K562 (cell line): Measurements from ENCODE around the gene FPGS.

Experiments used
- BACH1 ChIP-seq: fragments of 200-800 bp; sonication (Bioruptor generic); IDR thresholded peaks from 2 replicates; pipeline ENCODE4 v1.6.1; 2016; ENCODE audit warnings: missing genetic modification characterization, missing compliant biosample characterization
- GABPA ChIP-seq: fragments of 200-800 bp; sonication (Bioruptor generic); conservative IDR thresholded peaks from 2 replicates; pipeline ENCODE4 v1.6.1; 2016; ENCODE audit warnings: low read depth, missing genetic modification characterization, missing compliant biosample characterization
- NFYB ChIP-seq: IDR thresholded peaks from 2 replicates; pipeline ENCODE4 v1.6.1; 2011; ENCODE audit warnings: mild to moderate bottlenecking, moderate library complexity; ENCODE audit not compliant: insufficient read length; ENCODE audit errors: extremely low read depth
- NONO ChIP-seq, 2 experiments: fragments of 200-400 bp in 1 of 2; fragments of 450-650 bp in 1 of 2; formaldehyde crosslinking in 1 of 2; IDR thresholded peaks; 2 replicates each; pipeline ENCODE4 v1.6.1; 2017; ENCODE audit warnings: low read depth in 2 of 2, mild to moderate bottlenecking in 2 of 2, moderate library complexity in 2 of 2, low read length in 1 of 2
- NR3C1 ChIP-seq: sonication (generic); formaldehyde crosslinking; IDR thresholded peaks from 2 replicates; pipeline ENCODE4 v1.8.1; 2022; ENCODE audit warnings: missing genetic modification reagents
- ZBED1 ChIP-seq: IDR thresholded peaks from 2 replicates; pipeline ENCODE4 v1.6.1; 2014
- TF ChIP-seq, protein P1 (sequence below), 2 experiments: fragments of 450-650 bp; formaldehyde crosslinking in 1 of 2; IDR thresholded peaks; 2 replicates each; pipeline versions ENCODE4 v1.4.0 to v1.6.1; 2014 to 2020; ENCODE audit warnings: mild to moderate bottlenecking in 2 of 2, borderline replicate concordance in 1 of 2, low read depth in 1 of 2
- TF ChIP-seq, protein P2 (sequence below): sonication (generic); formaldehyde crosslinking; IDR thresholded peaks from 2 replicates; pipeline ENCODE4 v1.8.1; 2023; ENCODE audit warnings: mild to moderate bottlenecking, missing genetic modification reagents

DNA sequence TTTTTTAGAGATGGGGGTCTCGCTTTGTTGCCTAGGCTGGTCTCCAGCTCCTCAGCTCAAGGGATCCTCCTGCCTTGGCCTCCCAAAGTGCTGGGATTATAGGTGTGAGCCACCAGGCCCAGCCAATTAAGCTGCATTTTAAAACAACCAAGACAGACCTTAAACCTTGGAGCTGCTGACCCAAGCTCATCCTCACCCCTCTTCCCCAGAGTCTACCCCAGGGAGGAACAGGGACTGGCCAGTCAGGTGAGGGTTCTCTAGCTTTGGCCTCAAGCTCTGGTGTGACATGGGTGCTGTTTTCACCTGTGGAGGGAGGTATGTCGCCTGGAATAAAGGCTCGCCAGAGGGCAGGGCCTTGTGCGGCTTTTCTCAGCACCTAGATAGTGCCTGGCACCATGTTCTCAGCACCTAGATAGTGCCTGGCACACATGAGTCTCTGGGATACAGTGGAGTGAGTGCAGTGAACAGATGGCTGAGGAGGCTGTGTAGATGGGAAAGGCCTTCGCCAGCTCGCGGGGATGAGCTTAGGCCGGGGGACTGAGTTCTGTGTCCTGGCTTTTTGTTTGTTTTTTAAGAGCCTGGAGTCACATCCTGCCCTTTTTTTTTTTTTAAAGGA lies 9.5 kb upstream of the FPGS start:
- TF ChIP-seq, protein P1, sequence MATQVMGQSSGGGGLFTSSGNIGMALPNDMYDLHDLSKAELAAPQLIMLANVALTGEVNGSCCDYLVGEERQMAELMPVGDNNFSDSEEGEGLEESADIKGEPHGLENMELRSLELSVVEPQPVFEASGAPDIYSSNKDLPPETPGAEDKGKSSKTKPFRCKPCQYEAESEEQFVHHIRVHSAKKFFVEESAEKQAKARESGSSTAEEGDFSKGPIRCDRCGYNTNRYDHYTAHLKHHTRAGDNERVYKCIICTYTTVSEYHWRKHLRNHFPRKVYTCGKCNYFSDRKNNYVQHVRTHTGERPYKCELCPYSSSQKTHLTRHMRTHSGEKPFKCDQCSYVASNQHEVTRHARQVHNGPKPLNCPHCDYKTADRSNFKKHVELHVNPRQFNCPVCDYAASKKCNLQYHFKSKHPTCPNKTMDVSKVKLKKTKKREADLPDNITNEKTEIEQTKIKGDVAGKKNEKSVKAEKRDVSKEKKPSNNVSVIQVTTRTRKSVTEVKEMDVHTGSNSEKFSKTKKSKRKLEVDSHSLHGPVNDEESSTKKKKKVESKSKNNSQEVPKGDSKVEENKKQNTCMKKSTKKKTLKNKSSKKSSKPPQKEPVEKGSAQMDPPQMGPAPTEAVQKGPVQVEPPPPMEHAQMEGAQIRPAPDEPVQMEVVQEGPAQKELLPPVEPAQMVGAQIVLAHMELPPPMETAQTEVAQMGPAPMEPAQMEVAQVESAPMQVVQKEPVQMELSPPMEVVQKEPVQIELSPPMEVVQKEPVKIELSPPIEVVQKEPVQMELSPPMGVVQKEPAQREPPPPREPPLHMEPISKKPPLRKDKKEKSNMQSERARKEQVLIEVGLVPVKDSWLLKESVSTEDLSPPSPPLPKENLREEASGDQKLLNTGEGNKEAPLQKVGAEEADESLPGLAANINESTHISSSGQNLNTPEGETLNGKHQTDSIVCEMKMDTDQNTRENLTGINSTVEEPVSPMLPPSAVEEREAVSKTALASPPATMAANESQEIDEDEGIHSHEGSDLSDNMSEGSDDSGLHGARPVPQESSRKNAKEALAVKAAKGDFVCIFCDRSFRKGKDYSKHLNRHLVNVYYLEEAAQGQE (IDR thresholded peaks at IDR 0.05; ENCODE audit: borderline replicate concordance) = no peak
- TF ChIP-seq, protein P1 (CRISPR knock-in tag; IDR thresholded peaks at IDR 0.05; ENCODE audit: low read depth) = no peak
- TF ChIP-seq ZBED1 (no peak), GABPA (tag) (no peak), NONO (IDR thresholded peaks at IDR 0.05; ENCODE audit: low read depth in 2 of 2, low read length in 1 of 2) (no peak), NFYB (no peak), NR3C1 (CRISPR knock-in tag) (no peak), BACH1 (tag) (no peak)
- TF ChIP-seq, protein P2, sequence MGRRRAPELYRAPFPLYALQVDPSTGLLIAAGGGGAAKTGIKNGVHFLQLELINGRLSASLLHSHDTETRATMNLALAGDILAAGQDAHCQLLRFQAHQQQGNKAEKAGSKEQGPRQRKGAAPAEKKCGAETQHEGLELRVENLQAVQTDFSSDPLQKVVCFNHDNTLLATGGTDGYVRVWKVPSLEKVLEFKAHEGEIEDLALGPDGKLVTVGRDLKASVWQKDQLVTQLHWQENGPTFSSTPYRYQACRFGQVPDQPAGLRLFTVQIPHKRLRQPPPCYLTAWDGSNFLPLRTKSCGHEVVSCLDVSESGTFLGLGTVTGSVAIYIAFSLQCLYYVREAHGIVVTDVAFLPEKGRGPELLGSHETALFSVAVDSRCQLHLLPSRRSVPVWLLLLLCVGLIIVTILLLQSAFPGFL (CRISPR knock-in tag) = no peak
